Measurements from ENCODE around the gene MGAT5.
"Not testable (repeated sequence)": the region's sequence is repeated elsewhere in the genome, so short reads cannot be mapped to it uniquely, and the experiment has no call there.

Gene MGAT5

DNA sequence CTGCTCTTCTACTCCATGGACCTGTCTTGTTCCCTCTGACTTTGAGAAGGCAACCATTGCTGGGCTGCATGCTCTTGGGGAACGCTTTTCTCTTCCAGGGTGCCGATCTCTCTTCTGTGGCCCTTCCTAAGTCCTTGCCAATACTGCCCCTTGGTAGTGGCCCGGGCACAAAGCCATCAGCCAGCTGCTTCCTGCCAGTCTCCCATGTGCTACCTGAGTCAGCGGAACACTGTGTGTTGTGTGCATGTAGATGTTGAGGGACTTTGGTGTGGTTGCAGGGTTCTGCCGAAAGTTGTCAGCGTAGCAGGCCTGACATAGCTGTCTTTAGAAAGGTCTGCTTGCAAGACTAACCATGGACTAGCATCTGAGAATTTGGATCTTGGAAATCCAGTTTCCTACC is 35.4 kb downstream of the MGAT5 start:
- Histone ChIP-seq H3K4me1 (ENCODE audit: control insufficient read depth, insufficient read depth, low read length, poor library complexity, severe bottlenecking) (peaks cover 5% of the 10 kb centered on the region), H3K9me3 (ENCODE audit: control insufficient read depth, low read length) (no peaks in the 10 kb centered on the region), H3K36me3 (ENCODE audit: control insufficient read depth, insufficient read depth, low read length) (no peaks in the 10 kb centered on the region), H3K4me3 (ENCODE audit: extremely low read depth, insufficient read depth, low read length, poor library complexity, severe bottlenecking) (no peak overlapping the region), H3K27ac (ENCODE audit: low read depth, low read length, severe bottlenecking) (no peak overlapping the region)
- 93 to 96% methylated on average over 5 to 6 of the region's 6 CpGs for WGBS, 2 experiments (ENCODE audit: insufficient coverage in 2 of 2)

DNA sequence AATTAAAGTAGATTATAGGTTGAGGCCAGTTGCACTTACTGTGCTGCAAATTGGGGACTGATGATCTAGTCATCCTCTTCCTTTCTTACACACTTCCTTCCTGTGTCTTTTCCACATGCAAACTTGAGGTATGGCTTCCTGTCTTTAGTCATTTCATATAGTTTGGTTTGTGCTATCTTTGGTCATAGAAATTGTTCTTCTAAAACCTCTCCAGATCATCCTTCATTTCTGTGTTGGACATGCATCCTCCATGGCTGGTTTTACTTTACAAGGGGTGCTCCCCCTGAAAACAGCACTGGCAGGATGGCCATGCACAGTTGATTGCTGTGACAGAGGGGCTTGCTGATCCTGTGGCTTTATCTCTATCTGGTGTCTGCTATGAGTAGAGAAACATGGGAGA is 36.5 kb downstream of the MGAT5 start:
- Histone ChIP-seq H3K4me1 (ENCODE audit: control insufficient read depth, insufficient read depth, low read length, poor library complexity, severe bottlenecking) (peaks cover 5% of the 10 kb centered on the region), H3K27ac (ENCODE audit: low read depth, low read length, severe bottlenecking) (no peak overlapping the region), H3K4me3 (ENCODE audit: extremely low read depth, insufficient read depth, low read length, poor library complexity, severe bottlenecking) (no peak overlapping the region), H3K9me3 (ENCODE audit: control insufficient read depth, low read length) (no peaks in the 10 kb centered on the region), H3K36me3 (ENCODE audit: control insufficient read depth, insufficient read depth, low read length) (no peaks in the 10 kb centered on the region)

DNA sequence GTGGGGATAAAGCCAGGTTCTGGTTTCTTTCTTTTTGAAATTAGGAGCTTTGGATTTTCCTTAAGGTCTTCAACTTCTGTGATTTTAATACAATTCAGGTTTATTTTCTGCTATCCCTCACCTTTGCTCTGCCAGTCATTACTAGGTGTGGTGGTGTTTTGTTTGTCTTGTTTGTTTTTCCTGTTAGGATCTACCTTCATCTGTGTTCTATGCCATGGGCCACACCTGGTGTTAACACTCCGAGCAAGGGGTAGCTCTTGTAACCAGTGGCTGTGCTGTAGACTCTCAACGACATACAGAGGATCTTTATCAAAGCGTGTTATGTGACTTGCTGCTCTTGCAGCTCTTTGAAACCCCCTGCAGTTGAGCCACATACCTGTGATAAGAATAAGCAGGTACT is 38.6 kb downstream of the MGAT5 start:
- Histone ChIP-seq H3K4me1 (ENCODE audit: control insufficient read depth, insufficient read depth, low read length, poor library complexity, severe bottlenecking) (peaks cover 5% of the 10 kb centered on the region), H3K36me3 (ENCODE audit: control insufficient read depth, insufficient read depth, low read length) (no peaks in the 10 kb centered on the region), H3K27ac (ENCODE audit: low read depth, low read length, severe bottlenecking) (no peak overlapping the region), H3K9me3 (ENCODE audit: control insufficient read depth, low read length) (no peaks in the 10 kb centered on the region), H3K4me3 (ENCODE audit: extremely low read depth, insufficient read depth, low read length, poor library complexity, severe bottlenecking) (no peak overlapping the region)
- 90 to 94% methylated on average over 3 of the region's 3 CpGs for WGBS, 2 experiments (ENCODE audit: insufficient coverage in 2 of 2)

- 88 to 94% methylated on average over 3 to 5 of the region's 8 CpGs for WGBS, 2 experiments (ENCODE audit: insufficient coverage in 2 of 2)
- no peak overlapping the region for H3K27ac ChIP-seq (ENCODE audit: low read depth, low read length, severe bottlenecking)
- H3K9me3 ChIP-seq (ENCODE audit: control insufficient read depth, low read length) = no peaks in the 10 kb centered on the region
- no peaks in the 10 kb centered on the region for H3K36me3 ChIP-seq (ENCODE audit: control insufficient read depth, insufficient read depth, low read length)
- H3K4me1 ChIP-seq (ENCODE audit: control insufficient read depth, insufficient read depth, low read length, poor library complexity, severe bottlenecking) = peaks cover 5% of the 10 kb centered on the region
- H3K4me3 ChIP-seq (ENCODE audit: extremely low read depth, insufficient read depth, low read length, poor library complexity, severe bottlenecking) = no peak overlapping the region
Observed at GRCh38 chr2:134293719-134294537, 40.1 kb downstream of the MGAT5 start.

DNA sequence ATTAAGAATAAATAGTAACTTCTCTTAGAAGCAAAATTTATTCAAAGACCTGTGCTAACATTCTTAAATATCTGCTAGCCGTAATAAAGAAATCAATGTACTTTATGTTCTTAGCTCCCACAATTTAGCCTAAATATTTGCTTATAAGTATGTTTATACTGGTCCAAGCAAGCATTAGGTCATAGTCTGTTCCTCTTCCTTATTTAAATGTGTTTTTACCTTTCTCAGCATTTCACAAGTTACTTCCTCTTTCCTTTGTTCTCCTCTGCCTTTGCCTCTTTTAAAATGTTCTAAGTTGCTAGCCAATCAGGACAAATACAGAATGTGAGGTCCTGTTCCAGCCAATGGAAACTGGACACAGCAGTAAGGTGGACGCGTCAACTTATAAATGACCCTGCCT is 40.7 kb downstream of the MGAT5 start:
- not testable (repeated sequence) for H3K4me1 ChIP-seq (ENCODE audit: control insufficient read depth, insufficient read depth, low read length, poor library complexity, severe bottlenecking); H3K36me3 ChIP-seq (ENCODE audit: control insufficient read depth, insufficient read depth, low read length); H3K4me3 ChIP-seq (ENCODE audit: extremely low read depth, insufficient read depth, low read length, poor library complexity, severe bottlenecking); H3K9me3 ChIP-seq (ENCODE audit: control insufficient read depth, low read length); H3K27ac ChIP-seq (ENCODE audit: low read depth, low read length, severe bottlenecking)
- 100% methylated on average over 2 of the region's 3 CpGs for WGBS, 2 experiments (ENCODE audit: insufficient coverage in 2 of 2)

DNA sequence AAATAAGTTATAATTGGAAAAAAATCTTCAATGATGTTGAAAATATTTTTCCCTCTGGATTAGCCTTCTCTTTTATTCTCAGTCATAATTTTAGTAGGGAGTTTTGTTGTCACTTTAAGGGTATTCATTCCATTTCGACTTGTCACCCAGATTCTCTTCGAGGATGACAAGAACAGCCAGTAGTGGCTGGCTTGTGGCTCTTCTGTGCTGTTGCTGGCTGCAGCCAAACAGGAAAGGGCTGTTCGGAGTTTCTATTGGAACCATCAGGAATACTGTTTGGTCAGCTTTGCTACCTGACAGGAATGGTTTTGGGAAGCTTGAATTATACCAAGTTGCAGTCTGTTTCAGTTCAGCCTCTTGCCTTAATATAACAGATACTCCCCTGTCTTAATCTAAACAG is 41.6 kb downstream of the MGAT5 start:
- H3K36me3 ChIP-seq (ENCODE audit: control insufficient read depth, insufficient read depth, low read length) = no peaks in the 10 kb centered on the region
- H3K9me3 ChIP-seq (ENCODE audit: control insufficient read depth, low read length) = no peaks in the 10 kb centered on the region
- H3K4me3 ChIP-seq (ENCODE audit: extremely low read depth, insufficient read depth, low read length, poor library complexity, severe bottlenecking) = no peak overlapping the region
- WGBS, 2 experiments (ENCODE audit: insufficient coverage in 2 of 2) = 86 to 89% methylated on average over 3 of the region's 3 CpGs
- H3K27ac ChIP-seq (ENCODE audit: low read depth, low read length, severe bottlenecking) = no peak overlapping the region
- H3K4me1 ChIP-seq (ENCODE audit: control insufficient read depth, insufficient read depth, low read length, poor library complexity, severe bottlenecking) = no peaks in the 10 kb centered on the region

GRCh38 chr2:134296301-134296700 is 42.4 kb downstream of the MGAT5 start:
- no peak overlapping the region for H3K4me3 ChIP-seq (ENCODE audit: extremely low read depth, insufficient read depth, low read length, poor library complexity, severe bottlenecking)
- 92% methylated on average over 2 of the region's 2 CpGs; no CpG with 5 or more reads in 1 of the 2 experiments for WGBS, 2 experiments (ENCODE audit: insufficient coverage in 2 of 2)
- H3K27ac ChIP-seq (ENCODE audit: low read depth, low read length, severe bottlenecking) = no peak overlapping the region
- peaks cover 5% of the 10 kb centered on the region for H3K4me1 ChIP-seq (ENCODE audit: control insufficient read depth, insufficient read depth, low read length, poor library complexity, severe bottlenecking)
- no peaks in the 10 kb centered on the region for H3K9me3 ChIP-seq (ENCODE audit: control insufficient read depth, low read length)
- H3K36me3 ChIP-seq (ENCODE audit: control insufficient read depth, insufficient read depth, low read length) = no peaks in the 10 kb centered on the region

DNA sequence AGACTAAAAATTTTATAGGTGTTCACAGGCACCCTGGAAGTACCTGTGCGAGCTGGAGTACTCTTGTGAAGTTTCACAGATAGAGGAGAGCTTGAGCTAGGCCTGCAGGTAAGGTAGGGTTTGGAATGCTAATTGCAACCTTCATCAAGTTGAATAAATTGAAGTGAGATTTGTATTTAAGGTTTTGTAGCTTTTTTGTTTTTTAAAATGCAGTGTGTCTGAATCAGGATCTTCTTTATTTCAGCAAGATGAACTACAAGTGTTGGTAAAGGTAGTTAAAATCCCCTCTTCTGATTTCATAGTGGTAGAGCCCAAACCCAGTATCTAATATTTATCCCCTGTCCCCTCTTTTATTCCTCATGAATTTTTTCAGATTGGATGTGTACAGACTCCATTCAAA is 45.5 kb downstream of the MGAT5 start:
- Histone ChIP-seq H3K4me3 (ENCODE audit: extremely low read depth, insufficient read depth, low read length, poor library complexity, severe bottlenecking) (no peak overlapping the region), H3K36me3 (ENCODE audit: control insufficient read depth, insufficient read depth, low read length) (no peaks in the 10 kb centered on the region), H3K27ac (ENCODE audit: low read depth, low read length, severe bottlenecking) (no peak overlapping the region), H3K4me1 (ENCODE audit: control insufficient read depth, insufficient read depth, low read length, poor library complexity, severe bottlenecking) (peaks cover 6% of the 10 kb centered on the region), H3K9me3 (ENCODE audit: control insufficient read depth, low read length) (no peaks in the 10 kb centered on the region)
- 100% methylated on average over 1 of the region's 1 CpG; no CpG with 5 or more reads in 1 of the 2 experiments for WGBS, 2 experiments (ENCODE audit: insufficient coverage in 2 of 2)

DNA sequence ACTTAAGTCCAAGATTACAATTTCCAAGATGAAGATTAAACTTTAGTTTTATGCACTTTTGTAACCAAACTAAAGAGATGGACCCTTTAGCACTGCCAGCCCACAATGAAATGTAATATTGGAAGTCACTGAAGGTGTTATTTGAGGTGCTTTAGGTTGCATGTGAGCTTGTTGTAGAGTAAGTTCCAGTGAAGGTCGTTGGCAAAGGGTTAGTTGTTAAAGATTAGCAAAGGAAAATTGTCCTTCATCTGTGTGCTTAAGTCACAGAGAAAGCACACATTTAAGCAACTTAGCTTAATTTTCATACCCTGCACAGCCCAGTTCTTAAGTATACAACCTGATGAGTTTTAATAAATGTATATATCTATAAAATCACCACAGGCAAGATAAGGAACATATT is 46.7 kb downstream of the MGAT5 start:
- H3K4me1 ChIP-seq (ENCODE audit: control insufficient read depth, insufficient read depth, low read length, poor library complexity, severe bottlenecking) = peaks cover 6% of the 10 kb centered on the region
- no peak overlapping the region for H3K27ac ChIP-seq (ENCODE audit: low read depth, low read length, severe bottlenecking)
- H3K4me3 ChIP-seq (ENCODE audit: extremely low read depth, insufficient read depth, low read length, poor library complexity, severe bottlenecking) = no peak overlapping the region
- 100% methylated on average over 1 of the region's 1 CpG; no CpG with 5 or more reads in 1 of the 2 experiments for WGBS, 2 experiments (ENCODE audit: insufficient coverage in 2 of 2)
- H3K36me3 ChIP-seq (ENCODE audit: control insufficient read depth, insufficient read depth, low read length) = no peaks in the 10 kb centered on the region
- H3K9me3 ChIP-seq (ENCODE audit: control insufficient read depth, low read length) = no peaks in the 10 kb centered on the region

- WGBS, 2 experiments (ENCODE audit: insufficient coverage in 2 of 2) = 83 to 85% methylated on average over 4 to 7 of the region's 8 CpGs
- H3K4me3 ChIP-seq (ENCODE audit: extremely low read depth, insufficient read depth, low read length, poor library complexity, severe bottlenecking) = no peak overlapping the region
- peaks cover 6% of the 10 kb centered on the region for H3K4me1 ChIP-seq (ENCODE audit: control insufficient read depth, insufficient read depth, low read length, poor library complexity, severe bottlenecking)
- no peaks in the 10 kb centered on the region for H3K36me3 ChIP-seq (ENCODE audit: control insufficient read depth, insufficient read depth, low read length)
- H3K27ac ChIP-seq (ENCODE audit: low read depth, low read length, severe bottlenecking) = no peak overlapping the region
- no peaks in the 10 kb centered on the region for H3K9me3 ChIP-seq (ENCODE audit: control insufficient read depth, low read length)
Observed at GRCh38 chr2:134301099-134301927, 47.4 kb downstream of the MGAT5 start.

- peaks cover 6% of the 10 kb centered on the region for H3K4me1 ChIP-seq (ENCODE audit: control insufficient read depth, insufficient read depth, low read length, poor library complexity, severe bottlenecking)
- H3K4me3 ChIP-seq (ENCODE audit: extremely low read depth, insufficient read depth, low read length, poor library complexity, severe bottlenecking) = no peak overlapping the region
- no peak overlapping the region for H3K27ac ChIP-seq (ENCODE audit: low read depth, low read length, severe bottlenecking)
- WGBS, 2 experiments (ENCODE audit: insufficient coverage in 2 of 2) = no CpG with 5 or more reads among the region's 2 CpGs
- H3K9me3 ChIP-seq (ENCODE audit: control insufficient read depth, low read length) = no peaks in the 10 kb centered on the region
- no peaks in the 10 kb centered on the region for H3K36me3 ChIP-seq (ENCODE audit: control insufficient read depth, insufficient read depth, low read length)
Observed at GRCh38 chr2:134301928-134302260, 48.0 kb downstream of the MGAT5 start.

Measured in mesodermal cell (in vitro differentiated cells).